GM19193 (cell line): Measurements from ENCODE around the gene MOV10L1.

ENCODE experiments used
- POLR2A ChIP-seq: IDR thresholded peaks from 4 replicates; pipeline ENCODE4 v1.6.1; 2011; ENCODE audit not compliant: insufficient read depth, insufficient read length; ENCODE audit errors: extremely low read depth

Gene MOV10L1

DNA sequence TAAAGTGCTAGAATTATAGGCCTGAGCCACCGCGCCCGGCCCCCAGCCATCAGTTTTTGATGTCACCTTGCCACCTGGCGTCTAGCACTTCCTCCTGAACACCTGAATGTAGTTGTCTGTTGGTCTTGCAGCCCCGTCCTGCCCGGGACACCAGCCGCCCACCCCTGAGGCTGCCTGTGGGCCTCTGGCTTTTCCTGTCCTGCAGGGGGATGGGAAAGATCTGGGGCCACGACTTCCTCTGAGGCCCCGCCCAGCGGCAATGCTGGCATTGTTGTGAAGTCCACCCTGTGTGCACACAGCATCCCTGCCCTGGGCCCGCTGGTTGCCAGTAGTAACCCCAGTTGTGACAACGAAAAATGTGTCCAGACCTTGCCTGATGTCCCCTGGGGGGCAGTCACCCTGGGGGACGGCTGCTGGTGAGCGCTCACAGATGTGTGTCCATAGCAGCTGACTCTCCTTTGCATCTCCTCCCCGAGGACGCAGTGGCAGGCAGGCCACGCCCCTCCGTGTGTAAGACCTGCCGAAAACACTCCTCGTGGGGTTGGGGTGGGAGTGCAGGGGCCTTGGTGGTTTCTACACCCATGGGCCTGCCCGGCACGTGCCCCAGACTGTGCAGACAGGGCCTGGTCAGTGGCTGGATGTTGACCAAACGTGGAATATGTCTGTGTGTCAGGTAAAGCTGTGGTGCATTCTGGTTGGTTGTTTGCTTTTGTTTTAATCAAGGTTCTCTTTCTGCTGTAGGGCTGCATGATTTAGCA is 117.8 kb downstream of the MOV10L1 start:
- TF ChIP-seq POLR2A, result no peak

- TF ChIP-seq POLR2A, result no peak
Observed at GRCh38 chr22:50208430-50208938, 118.7 kb downstream of the MOV10L1 start.

DNA sequence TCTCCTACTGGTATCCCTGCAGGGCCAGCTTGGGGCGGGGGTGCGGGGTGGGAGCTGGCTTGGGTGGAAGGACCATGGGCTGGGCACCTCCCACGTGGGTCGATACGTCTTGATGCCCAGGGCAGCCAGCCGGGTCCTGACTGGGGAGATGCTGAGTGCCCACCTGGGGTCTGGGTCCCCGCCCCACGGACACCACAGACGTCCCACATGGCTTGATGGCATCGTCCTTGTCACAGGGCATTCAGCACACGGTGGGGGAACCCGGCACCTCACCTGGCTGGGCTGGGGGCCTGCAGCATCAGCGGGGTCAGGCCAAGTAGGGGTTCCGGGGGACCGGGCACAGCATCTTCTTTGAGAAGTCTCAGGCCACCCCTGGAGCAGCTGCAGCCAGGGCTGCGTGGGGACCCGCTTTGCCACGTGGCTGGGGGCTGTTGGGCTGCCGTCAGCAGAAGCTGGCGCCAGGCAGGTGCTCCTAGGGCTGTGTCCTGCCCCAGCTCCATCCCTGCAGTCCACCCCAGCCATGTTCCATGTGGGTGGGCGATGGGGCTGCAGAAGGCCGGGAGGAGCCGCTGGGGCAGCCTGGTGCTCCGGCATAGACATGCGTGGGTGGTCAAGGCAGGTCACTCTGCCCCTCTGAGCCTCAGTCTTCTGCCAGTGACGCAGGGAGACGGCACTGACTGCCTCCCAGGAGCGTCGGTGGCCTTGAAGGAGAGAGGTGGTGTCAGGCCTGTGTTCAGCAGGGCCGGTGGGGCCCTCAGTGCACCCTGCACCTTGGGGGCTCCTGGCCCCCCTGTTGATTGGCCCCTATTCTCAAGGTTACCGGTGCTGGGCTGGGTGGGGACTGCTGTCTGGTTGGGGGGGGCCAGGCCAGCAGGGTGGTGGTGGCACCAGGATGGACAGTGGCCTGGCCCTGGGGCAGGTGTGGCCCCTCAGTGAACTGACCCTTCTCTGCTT is 119.4 kb downstream of the MOV10L1 start:
- no peak for TF ChIP-seq POLR2A

GRCh38 chr22:50209893-50210292 is 120.1 kb downstream of the MOV10L1 start:
- no peak for TF ChIP-seq POLR2A

DNA sequence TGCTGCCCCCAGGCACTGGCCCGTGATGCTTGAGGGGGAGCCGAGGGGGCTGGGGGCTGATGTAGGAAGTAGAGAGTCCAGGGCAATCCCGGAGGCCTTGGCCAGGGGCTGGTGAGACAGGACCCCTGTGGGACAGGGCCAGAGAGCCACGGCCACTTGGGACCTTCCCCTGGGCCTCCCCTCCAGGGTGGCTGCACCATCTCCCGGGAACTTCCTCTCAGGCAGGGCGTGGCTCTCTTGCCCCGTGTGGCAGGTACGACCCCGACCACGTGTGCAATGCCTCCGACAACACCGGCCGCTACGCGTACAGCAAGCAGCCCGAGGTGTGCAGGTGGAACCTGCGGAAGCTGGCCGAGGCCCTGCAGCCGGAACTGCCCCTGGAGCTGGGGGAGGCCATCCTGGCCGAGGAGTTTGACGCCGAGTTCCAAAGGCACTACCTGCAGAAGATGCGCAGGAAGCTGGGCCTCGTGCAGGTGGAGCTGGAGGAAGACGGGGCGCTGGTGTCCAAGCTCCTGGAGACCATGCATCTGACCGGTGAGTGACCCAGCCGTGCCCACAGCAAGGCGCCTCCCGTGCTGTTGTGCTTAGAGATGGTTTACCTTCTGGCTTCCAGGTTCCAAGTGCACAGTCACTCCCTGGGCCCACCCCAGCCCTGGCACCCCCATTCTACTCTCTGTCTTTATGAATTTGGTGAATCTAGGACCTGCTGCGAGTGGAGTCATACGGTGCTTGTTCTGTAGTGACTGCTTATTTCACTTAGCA is 120.8 kb downstream of the MOV10L1 start:
- no peak for TF ChIP-seq POLR2A

GRCh38 chr22:50211147-50211546 is 121.3 kb downstream of the MOV10L1 start:
- TF ChIP-seq POLR2A, result no peak
